ENCODE measurements around the gene GCHFR.

The GCHFR gene

GRCh38 chr15:40803688-40804087 is 39.8 kb downstream of the GCHFR start:
- Histone ChIP-seq H3K4me3 (ENCODE audit: low read length) (no peak overlapping the region), H4K20me1 (ENCODE audit: insufficient read depth, low read length) (no peaks in the 10 kb centered on the region), H2AFZ (ENCODE audit: low read depth, low read length) (no peak overlapping the region), H3K9me3 (ENCODE audit: insufficient read depth, low read length) (no peaks in the 10 kb centered on the region), H3K27ac (ENCODE audit: low read length) (no peak overlapping the region), H3K27me3 (ENCODE audit: low read depth, low read length) (no peaks in the 10 kb centered on the region), H3K79me2 (ENCODE audit: low read length) (peaks cover 10% of the 10 kb centered on the region), H3K4me2 (ENCODE audit: low read length) (no peak overlapping the region), H3K9ac (ENCODE audit: low read length) (no peak overlapping the region), H3K36me3 (replicated peaks; ENCODE audit: low read depth, low read length) (no peaks in the 10 kb centered on the region), H3K4me1 (ENCODE audit: low read length) (peaks cover 11% of the 10 kb centered on the region)
- TF ChIP-seq CTCF (IDR thresholded peaks at IDR 0.05; ENCODE audit: low read depth, low read length) = no peak

GRCh38 chr15:40806672-40807027 is 42.8 kb downstream of the GCHFR start:
- Histone ChIP-seq H3K36me3 (replicated peaks; ENCODE audit: low read depth, low read length) (no peaks in the 10 kb centered on the region), H4K20me1 (ENCODE audit: insufficient read depth, low read length) (no peaks in the 10 kb centered on the region), H3K27ac (ENCODE audit: low read length) (peak overlapping the region; percentile 79), H3K4me1 (ENCODE audit: low read length) (peaks cover 12% of the 10 kb centered on the region), H3K4me2 (ENCODE audit: low read length) (peak overlapping the region; percentile 95), H3K79me2 (ENCODE audit: low read length) (peaks cover 10% of the 10 kb centered on the region), H3K9me3 (ENCODE audit: insufficient read depth, low read length) (no peaks in the 10 kb centered on the region), H3K27me3 (ENCODE audit: low read depth, low read length) (no peaks in the 10 kb centered on the region), H3K9ac (ENCODE audit: low read length) (peak overlapping the region; percentile 94), H2AFZ (ENCODE audit: low read depth, low read length) (peak overlapping the region; percentile 93), H3K4me3 (ENCODE audit: low read length) (peak overlapping the region; percentile 83)
- TF ChIP-seq CTCF (IDR thresholded peaks at IDR 0.05; ENCODE audit: low read depth, low read length) (no peak), EZH2phosphoT487 (IDR thresholded peaks at IDR 0.05; ENCODE audit: low read depth) (no peak)

GRCh38 chr15:40807028-40807887 is 43.4 kb downstream of the GCHFR start, which contains the start of the genes DNAJC17 and ZFYVE19:
TSS of gene DNAJC17 (minus strand) at chr15:40807473. CDS start at chr15:40807446, 27 bp downstream.
TSS of gene ZFYVE19 (plus strand) at chr15:40807089. CDS start at chr15:40807590, 501 bp downstream.
- Histone ChIP-seq H3K27ac (ENCODE audit: low read length) (peak within 1 kb of the TSS; percentile 79), H3K36me3 (replicated peaks; ENCODE audit: low read depth, low read length) (no peaks in the 10 kb centered on the region)

More at GRCh38 chr15:40807028-40807887, 43.4 kb downstream of the GCHFR start, which contains the start of the genes DNAJC17 and ZFYVE19:
- H3K4me3 ChIP-seq (ENCODE audit: low read length) = peak within 1 kb of the TSS; percentile 83
- H3K9me3 ChIP-seq (ENCODE audit: insufficient read depth, low read length) = no peaks in the 10 kb centered on the region
- H4K20me1 ChIP-seq (ENCODE audit: insufficient read depth, low read length) = no peaks in the 10 kb centered on the region
- H3K9ac ChIP-seq (ENCODE audit: low read length) = peak within 1 kb of the TSS; percentile 94
- TF ChIP-seq EZH2phosphoT487 (IDR thresholded peaks at IDR 0.05; ENCODE audit: low read depth) (no peak), CTCF (IDR thresholded peaks at IDR 0.05; ENCODE audit: low read depth, low read length) (no peak)
- H2AFZ ChIP-seq (ENCODE audit: low read depth, low read length) = peak within 1 kb of the TSS; percentile 93
- peaks cover 10% of the 10 kb centered on the region for H3K79me2 ChIP-seq (ENCODE audit: low read length)
- no peaks in the 10 kb centered on the region for H3K27me3 ChIP-seq (ENCODE audit: low read depth, low read length)
- H3K4me2 ChIP-seq (ENCODE audit: low read length) = peak within 1 kb of the TSS; percentile 95
- H3K4me1 ChIP-seq (ENCODE audit: low read length) = peaks cover 12% of the 10 kb centered on the region

Data from OCI-LY3 (cell line).